HG02610 (cell line): ENCODE data around the gene FSCN2.
"Not testable (repeated sequence)": the region's sequence is repeated elsewhere in the genome, so short reads cannot be mapped to it uniquely, and the experiment has no call there.

Source experiments
- ATAC-seq: cut with Tn5 transposase; IDR thresholded peaks from one replicate; pipeline ENCODE4 v1.9.1; 2021; ENCODE audit warnings: mild to moderate bottlenecking, moderate library complexity; ENCODE audit not compliant: unreplicated experiment

FSCN2 gene

GRCh38 chr17:81524039-81524864 lies 3.9 kb upstream of the FSCN2 start:
- no peak for ATAC-seq

DNA sequence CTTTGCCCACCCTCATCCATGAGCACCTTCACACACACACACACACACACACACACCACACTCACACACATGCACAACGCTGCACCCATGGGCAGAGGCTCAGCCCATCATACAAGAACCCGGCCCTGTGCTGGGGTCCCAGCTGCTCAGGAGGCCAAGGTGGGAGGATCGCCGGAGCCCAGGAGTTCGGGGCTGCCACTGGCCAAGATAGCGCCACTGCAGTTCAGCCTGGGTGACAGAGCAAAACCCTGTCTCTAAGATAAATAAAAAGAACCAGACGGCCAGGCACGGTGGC lies 3.4 kb upstream of the FSCN2 start:
- no peak for ATAC-seq

GRCh38 chr17:81526662-81527571 lies 1.3 kb upstream of the FSCN2 start:
- no peak for ATAC-seq

- no peak for ATAC-seq
These were observed 140 bp downstream of the FSCN2 start for GRCh38 chr17:81528384-81528650.

DNA sequence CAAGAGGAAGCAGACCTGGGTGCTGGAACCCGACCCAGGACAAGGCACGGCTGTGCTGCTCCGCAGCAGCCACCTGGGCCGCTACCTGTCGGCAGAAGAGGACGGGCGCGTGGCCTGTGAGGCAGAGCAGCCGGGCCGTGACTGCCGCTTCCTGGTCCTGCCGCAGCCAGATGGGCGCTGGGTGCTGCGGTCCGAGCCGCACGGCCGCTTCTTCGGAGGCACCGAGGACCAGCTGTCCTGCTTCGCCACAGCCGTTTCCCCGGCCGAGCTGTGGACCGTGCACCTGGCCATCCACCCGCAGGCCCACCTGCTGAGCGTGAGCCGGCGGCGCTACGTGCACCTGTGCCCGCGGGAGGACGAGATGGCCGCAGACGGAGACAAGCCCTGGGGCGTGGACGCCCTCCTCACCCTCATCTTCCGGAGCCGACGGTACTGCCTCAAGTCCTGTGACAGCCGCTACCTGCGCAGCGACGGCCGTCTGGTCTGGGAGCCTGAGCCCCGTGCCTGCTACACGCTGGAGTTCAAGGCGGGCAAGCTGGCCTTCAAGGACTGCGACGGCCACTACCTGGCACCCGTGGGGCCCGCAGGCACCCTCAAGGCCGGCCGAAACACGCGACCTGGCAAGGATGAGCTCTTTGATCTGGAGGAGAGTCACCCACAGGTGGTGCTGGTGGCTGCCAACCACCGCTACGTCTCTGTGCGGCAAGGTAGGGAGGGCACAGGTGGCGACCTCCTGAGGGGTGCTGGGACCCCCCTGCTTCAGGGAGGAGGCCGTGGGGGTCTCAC lies 667 bp downstream of the FSCN2 start:
- ATAC-seq, result no peak

GRCh38 chr17:81529437-81529803 lies 1.2 kb downstream of the FSCN2 start:
- ATAC-seq, result no peak

DNA sequence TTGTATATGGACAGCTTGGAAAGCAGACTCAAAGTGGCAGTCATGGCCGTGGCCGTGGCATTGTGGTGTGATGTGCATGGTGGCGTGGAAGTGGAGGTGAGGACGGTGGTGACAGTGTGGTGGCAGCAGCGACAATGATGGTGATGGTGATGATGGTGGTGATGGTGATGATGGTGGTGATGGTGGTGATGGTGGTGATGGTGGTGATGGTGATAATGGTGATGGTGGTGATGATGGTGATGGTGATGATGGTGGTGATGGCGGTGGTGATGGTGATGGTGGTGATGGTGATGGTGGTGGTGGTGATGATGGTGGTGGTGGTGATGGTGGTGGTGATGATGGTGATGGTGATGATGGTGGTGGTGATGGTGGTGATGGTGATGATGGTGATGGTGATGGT lies 2.8 kb downstream of the FSCN2 start:
- ATAC-seq, result not testable (repeated sequence)

DNA sequence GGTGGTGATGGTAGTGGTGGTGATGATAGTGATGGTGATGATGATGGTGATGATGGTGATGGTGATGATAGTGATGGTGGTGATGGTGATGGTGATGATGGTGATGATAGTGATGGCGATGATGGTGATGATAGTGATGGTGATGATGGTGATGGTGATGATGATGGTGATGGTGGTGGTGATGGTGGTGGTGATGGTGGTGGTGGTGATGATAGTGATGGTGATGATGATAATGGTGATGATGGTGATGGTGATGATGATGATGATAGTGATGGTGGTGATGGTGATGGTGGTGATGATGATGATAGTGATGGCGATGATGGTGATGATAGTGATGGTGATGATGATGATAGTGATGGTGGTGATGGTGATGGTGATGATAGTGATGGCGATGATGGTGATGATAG lies 3.8 kb downstream of the FSCN2 start:
- ATAC-seq, result not testable (repeated sequence)

- no peak for ATAC-seq
These were observed 4.5 kb downstream of the FSCN2 start for GRCh38 chr17:81532490-81533287.

DNA sequence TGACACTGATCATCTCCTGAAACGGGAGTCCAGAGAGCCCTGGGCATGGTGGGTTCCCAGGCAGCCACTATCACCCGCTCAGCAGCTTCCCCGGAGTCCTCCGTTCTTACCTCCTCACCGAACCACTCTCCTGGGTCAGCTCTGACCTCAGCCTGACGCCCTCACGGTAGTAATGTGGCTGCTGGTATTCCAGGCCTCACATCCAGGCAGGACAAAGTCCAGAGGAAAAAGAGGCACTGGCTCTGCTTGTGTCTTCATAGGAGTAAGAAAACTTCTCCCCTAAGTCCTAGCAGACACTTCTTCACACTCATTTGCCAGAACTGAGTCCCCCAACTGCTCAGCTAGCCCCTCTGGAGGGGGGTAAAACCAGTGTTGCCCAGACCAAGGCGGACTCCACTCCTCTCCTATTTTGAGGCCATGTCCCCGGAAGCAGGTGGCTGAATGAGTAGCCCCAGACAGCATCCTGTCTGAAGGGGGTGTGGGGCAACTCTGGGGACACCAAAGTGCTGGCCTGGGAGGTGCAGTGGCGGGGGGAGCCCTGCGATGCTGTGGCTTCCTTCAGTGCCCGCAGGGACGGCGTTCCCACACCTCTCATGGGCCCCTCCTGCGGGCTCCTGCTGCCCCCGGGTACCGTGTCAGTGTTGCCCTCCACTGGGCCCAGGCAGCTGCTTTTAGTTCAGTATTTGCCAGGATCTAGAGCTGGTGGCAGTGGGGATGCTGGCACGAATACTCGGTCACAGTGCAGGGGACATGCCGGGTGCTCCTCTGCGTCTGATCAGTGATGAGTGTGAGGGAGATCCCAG lies 5.4 kb downstream of the FSCN2 start:
- ATAC-seq, result no peak

GRCh38 chr17:81534157-81535006 lies 6.2 kb downstream of the FSCN2 start:
- ATAC-seq, result no peak

GRCh38 chr17:81535007-81535328 lies 6.8 kb downstream of the FSCN2 start:
- no peak for ATAC-seq

GRCh38 chr17:81535480-81536298 lies 7.5 kb downstream of the FSCN2 start:
- ATAC-seq, result no peak

- ATAC-seq, result no peak
These were observed 8.4 kb downstream of the FSCN2 start for GRCh38 chr17:81536299-81537290.

GRCh38 chr17:81537343-81537855 lies 9.2 kb downstream of the FSCN2 start:
- no peak for ATAC-seq

- ATAC-seq, result no peak
These were observed 9.8 kb downstream of the FSCN2 start for GRCh38 chr17:81537856-81538555.
